Brain pericyte (primary cell): ENCODE results near the gene IL17RC.
"Not testable (repeated sequence)": the region's sequence is repeated elsewhere in the genome, so short reads cannot be mapped to it uniquely, and the experiment has no call there.

ENCODE experiments used
- DNase-seq: peaks from one replicate; pipeline ENCODE4 v3.0.0-alpha.2; 2012; ENCODE audit warnings: low read depth, low spot score

IL17RC gene

GRCh38 chr3:9916734-9917680, at the start of gene IL17RC:
TSS of gene IL17RC (plus strand) at chr3:9917098. CDS start at chr3:9917316, 218 bp downstream.
- DNase-seq = peak; percentile 56

GRCh38 chr3:9867106-9867505, 49.8 kb upstream of the IL17RC start:
- no peak for DNase-seq

- DNase-seq = no peak
Observed at GRCh38 chr3:9869955-9870354, 46.9 kb upstream of the IL17RC start.

- DNase-seq = no peak
Observed at GRCh38 chr3:9870978-9871377, 45.9 kb upstream of the IL17RC start.

GRCh38 chr3:9872067-9872466, 44.8 kb upstream of the IL17RC start:
- DNase-seq = not testable (repeated sequence)

- DNase-seq = no peak
Observed at GRCh38 chr3:9875448-9875847, 41.5 kb upstream of the IL17RC start.

- DNase-seq = not testable (repeated sequence)
Observed at GRCh38 chr3:9876255-9876654, 40.6 kb upstream of the IL17RC start.

GRCh38 chr3:9876991-9877390, 39.9 kb upstream of the IL17RC start:
- DNase-seq = no peak

GRCh38 chr3:9878700-9879099, 38.2 kb upstream of the IL17RC start:
- DNase-seq = no peak

- DNase-seq = no peak
Observed at GRCh38 chr3:9879830-9880549, 36.9 kb upstream of the IL17RC start, which contains the start of gene CIDEC. TSS of gene CIDEC (minus strand) at chr3:9880253. CDS start at chr3:9878486, 1,767 bp downstream.

- DNase-seq = no peak
Observed at GRCh38 chr3:9881441-9881840, 35.5 kb upstream of the IL17RC start.

GRCh38 chr3:9883706-9884554, 33.0 kb upstream of the IL17RC start:
- DNase-seq = no peak

GRCh38 chr3:9884555-9885165, 32.2 kb upstream of the IL17RC start:
- no peak for DNase-seq

GRCh38 chr3:9886328-9886727, 30.6 kb upstream of the IL17RC start:
- no peak for DNase-seq

- no peak for DNase-seq
Observed at GRCh38 chr3:9887480-9887879, 29.4 kb upstream of the IL17RC start.

GRCh38 chr3:9888540-9888939, 28.4 kb upstream of the IL17RC start:
- no peak for DNase-seq

GRCh38 chr3:9889405-9889804, 27.5 kb upstream of the IL17RC start:
- DNase-seq = no peak

- DNase-seq = peak; percentile 73
Observed at GRCh38 chr3:9890249-9891071, 26.4 kb upstream of the IL17RC start, which contains the start of gene JAGN1. TSS of gene JAGN1 (plus strand) at chr3:9890610. CDS start at chr3:9890723, 113 bp downstream.

- no peak for DNase-seq
Observed at GRCh38 chr3:9891072-9891622, 25.8 kb upstream of the IL17RC start.

- no peak for DNase-seq
Observed at GRCh38 chr3:9893739-9894138, 23.2 kb upstream of the IL17RC start.
